NCI-H146 (cell line): Measurements from ENCODE around the gene CNTNAP2.

Source experiments
- DNase-seq: peaks from one replicate; lab custom pipeline; 2025; lab: John Stamatoyannopoulos, UW

The CNTNAP2 gene

DNA sequence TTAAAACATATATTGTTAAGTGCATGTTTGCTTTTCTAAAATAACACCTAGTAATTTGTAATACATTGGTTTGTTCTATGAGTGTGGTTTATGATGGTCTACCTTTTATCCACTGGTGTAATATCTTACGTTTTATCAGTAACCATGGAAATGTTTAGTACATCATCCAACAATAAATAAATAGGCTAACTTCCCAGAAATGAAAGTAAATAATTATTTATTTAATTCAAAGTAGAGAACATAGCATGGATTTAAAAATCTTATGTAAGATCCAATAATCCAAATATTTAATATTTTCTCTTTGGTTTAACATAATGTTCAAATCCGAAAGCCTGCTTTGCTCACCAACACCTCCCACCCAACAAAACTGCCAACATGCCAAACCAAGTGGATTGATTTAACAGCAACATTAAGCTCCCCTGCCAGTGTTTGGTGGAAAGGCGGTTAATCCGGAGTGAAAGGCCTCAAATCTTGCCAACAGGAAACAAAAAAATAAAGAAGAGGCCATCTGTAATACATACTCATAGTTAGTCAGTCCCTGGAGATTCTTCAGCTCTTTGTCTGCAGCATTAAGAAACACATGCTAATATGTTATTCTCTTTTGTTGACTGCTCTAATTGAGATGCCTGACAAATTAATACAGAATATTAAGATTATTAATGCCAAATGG lies 897.8 kb downstream of the CNTNAP2 start:
- no peak for DNase-seq

DNA sequence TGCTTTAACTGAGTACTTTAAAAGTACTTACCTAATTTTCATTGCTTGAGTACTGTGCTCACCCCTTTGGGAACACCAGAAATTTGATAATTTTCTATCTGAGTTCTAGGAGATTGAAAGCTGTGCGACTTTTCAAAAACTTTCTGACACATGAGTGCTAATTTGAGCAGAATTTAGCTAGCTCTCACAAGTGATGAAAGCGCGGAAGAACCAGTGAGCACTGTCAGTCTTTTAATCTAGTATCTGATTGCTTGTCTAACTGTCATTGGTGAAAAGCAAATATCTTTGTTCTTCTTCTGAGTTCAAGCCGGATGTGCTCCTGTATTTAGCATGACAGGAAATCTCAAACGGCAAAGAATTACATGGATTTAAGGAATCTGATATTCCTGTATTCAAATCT lies 899.4 kb downstream of the CNTNAP2 start:
- DNase-seq, result no peak

DNA sequence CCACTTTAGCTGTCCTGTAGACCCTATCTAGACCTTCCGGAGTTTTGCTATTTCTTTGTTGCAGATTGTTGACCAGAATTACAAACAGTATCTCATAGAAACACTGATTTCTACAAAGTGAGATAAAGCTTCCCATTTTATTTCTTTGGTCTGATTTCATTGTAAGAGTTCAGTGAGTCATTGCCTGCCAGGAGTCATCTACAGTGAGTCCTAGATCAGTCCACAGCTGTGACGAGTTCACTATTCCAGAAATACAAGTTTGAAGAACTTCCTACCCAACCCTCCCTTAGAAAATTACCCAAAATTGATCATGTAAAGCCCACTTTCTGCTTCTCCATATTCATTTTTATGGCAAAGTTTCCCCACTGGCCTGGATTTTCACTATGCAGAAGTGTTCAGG lies 905.5 kb downstream of the CNTNAP2 start:
- no peak for DNase-seq

DNA sequence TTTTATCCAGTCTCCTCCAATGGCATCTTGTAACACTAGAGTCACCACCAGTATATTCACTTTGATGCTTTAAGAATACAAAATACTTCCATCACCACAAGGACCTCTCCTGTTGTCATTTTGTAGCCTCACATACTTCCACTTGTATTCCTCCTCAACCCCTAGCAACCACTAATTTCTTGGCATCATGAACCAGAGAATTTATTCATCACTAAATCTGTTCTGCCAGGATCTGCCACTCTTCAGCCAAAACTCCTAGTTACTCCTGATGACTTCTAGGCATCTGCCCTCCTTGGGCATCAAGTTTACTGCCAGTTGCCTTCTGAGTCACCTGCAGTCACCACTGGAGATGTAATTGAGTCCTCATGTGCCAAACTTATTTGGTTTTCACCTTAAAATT lies 906.8 kb downstream of the CNTNAP2 start:
- no peak for DNase-seq

DNA sequence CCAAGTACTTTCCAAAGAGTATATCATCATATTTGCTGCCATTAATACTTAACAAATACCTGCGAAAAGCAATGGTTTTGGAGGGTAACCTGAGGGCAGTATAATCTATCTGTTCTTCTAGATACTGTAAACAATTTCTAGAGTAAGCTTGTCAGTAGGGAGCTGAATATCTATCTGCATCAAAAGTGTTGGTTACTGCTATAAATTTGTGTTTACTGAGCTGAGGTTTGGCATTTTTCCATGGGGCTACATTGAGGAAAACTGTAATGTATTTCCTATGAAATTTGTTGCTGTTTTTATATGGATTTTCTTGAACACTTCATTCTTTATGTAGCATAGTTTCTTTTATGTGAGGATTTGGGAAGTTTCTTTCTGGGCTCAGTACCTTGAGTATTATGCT lies 913.4 kb downstream of the CNTNAP2 start:
- DNase-seq, result no peak

DNA sequence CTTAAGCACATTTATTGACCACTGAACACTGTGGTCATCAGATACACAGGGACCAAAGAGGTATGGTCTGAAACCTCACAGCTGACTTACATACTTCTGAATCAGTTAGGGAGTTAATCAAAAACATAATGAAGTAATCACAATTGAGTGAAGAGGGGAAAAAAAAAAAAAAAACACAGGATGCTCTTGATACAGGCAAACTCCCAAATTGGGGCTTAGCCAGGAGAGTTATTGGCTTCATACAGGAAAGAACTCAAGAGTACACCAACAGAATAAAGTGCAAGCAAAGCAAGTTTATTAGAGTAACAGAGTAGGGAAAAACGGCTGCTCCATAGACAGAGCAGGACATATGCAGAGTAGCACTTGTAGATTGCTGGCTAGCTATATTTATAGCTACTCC lies 917.0 kb downstream of the CNTNAP2 start:
- DNase-seq, result no peak

DNA sequence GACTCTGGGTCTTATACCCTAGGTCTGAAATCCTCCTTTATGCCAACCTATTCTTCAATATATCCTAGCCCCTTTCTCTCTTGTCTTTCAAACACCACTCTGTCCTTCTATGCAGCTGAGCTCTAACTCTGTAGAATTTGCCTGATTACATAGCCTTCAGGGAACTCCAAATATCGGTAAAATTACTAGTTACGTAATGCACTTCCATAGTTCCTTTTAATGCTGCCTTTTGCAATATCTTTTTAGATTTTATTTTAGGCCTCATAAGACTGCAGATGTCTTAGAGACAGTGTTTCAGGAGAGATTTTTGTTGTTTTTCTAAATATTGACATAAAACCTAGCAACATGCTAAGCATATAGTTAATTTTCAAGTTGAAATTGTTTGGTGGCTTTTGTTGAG lies 924.8 kb downstream of the CNTNAP2 start:
- no peak for DNase-seq

DNA sequence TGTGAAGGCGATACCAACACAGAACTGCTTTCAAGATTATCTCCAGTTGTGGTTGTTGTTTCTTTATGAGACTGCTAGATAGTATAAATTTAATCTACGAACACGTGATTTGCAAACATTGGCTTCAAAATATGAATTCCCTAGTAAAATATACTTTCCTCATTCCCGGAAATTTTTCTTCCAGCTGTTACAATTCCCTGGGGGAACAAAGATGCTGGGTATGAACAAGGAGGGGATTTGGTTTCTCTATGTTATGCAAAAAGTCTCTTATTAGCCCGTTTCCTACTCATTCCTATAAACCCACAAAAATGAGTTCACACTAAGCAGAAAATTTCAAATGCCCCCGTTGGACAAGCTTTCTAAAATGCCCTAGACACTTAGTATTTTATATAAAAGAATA lies 928.3 kb downstream of the CNTNAP2 start:
- no peak for DNase-seq

DNA sequence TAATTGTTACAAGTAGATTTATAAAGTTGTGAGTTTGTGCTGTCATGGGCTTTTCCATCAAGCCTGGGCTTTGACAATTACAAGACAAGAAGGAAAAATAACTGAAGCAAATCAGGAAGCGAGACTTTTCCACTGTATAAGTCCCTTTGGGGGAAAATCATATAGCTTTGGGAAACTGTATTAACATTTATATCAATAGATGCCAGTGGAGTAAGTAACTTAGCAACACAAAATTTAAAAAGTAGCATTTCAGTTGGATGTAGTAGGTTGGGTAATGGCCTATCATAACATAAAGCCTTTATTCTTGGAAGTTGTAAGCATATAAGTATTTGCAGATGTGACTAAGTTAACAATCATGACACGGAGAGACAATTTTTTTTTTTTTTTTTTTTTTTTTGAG lies 931.1 kb downstream of the CNTNAP2 start:
- DNase-seq, result no peak

DNA sequence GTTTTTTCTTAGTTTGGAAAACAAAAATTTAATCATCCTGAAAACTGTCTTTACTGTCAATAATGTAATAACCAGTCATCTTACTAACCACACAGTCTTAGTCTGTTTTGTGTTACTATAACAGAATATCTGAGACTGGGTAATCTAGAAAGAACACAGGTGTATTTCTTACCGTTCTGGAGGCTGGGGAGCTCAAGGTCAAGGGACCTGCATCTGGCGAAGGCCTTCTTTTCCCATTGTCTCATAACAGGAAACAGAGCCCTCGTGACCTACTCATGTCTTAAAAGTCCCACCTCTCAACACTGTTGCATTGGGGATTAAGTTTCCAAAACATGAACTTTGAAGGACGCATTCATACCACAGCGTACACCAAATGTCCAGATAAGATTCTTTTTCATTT lies 932.3 kb downstream of the CNTNAP2 start:
- no peak for DNase-seq

DNA sequence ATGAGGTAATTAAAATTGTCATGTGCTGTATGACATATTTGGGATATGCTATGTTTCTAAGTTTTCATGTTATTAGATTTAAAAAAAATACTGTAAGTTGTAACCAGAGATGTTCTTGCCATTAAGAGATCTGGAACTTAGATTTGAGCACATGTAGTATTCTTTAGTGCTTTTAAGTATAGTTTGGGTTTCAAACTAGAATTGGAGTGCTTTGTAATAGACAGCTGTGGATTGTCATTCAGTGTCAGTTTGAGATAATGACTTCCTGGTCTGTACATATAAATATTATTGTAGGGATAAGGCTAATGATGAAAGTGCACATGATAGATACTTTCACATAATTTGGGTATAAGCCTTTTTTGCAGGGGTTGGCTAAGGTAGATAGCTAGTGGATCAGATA lies 936.2 kb downstream of the CNTNAP2 start:
- DNase-seq, result no peak

DNA sequence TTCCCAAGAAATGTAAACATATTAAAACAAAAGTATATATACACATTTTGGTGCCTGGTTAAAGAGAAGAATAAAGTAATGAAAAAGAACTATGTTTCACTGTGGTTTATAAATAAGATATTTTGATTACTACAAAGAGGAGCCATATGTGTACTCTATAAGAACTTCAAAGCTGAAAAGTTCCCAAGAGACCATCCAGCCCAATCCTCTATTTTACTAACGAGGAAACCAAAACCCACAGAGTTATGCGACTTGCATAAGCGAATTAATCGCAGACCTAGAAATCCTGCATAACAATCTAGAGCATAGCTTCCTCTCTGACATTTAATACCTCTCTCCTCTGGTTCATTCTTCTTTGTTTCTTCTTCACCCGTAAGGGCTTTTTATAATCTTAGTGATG lies 937.1 kb downstream of the CNTNAP2 start:
- no peak for DNase-seq

DNA sequence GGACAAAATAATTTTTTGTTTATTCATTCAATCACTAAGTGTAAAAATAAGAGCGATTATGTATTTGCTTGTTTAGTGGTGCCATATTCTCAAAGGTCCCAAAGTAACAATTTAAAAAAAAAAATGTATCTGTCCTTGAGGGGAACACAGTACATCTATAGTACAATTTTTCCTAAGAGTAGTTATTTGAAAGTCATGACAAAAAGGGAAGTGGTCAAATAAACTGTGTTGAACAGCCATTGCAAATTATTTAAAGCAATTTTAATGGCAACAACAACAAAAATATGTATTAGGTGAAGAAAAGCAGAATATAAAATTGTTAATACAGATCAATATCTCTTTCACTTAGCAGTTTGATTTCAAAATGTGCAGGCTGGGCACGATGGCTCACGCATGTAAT lies 943.5 kb downstream of the CNTNAP2 start:
- no peak for DNase-seq

DNA sequence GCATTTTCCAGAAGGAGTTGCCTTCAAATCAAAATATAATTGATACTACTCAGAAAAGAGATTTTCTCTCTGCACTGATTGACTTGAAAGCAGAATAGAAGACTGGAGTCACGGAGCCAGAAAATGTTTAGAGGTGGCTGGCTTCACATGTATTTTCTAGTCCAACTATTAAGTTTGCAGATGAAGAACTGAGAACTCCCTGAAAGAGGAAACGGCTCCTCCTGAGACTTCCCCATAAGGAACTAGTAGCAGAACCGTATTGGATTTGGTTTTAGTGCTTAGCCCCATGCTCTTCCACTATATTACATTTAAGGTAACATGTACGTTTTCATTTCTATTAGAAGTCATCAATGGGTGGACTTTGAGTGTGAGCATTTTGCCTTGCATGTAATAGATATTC lies 946.3 kb downstream of the CNTNAP2 start:
- DNase-seq, result no peak

DNA sequence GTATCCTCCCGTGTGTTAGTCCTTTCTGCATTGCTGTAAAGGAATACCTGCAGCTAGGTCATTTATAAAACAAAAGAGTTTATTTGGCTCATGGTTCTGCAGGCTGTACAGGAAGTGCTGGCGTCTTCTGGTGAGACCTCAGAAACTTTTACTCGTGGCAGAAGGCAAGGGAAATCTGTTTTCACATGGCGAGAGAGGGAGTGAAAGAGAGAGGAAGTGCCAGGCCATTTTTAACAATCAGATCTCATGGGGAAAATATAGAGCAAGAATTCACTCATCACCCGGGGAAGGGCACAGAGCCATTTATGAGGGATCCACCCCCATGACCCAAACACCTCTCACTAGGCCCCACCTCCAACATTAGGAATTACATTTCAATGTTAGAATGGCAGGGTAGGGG lies 952.2 kb downstream of the CNTNAP2 start:
- no peak for DNase-seq

DNA sequence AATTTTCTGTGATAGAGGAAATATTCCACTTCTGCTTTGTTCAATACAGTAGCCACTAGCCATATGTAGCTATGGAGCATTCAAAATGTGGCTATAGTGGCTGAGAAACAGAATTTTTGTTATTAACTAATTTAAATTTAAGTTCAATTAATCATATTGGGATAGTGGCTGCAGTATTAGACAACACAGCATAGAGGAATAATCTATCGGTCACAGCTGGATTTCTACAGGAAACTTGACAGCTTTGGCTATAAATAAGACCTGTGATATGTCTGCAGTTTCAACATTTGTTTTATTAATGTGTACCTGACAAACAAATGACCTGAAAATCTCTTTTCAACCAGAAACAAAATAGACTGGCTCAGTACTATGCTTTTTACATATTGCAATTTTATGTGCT lies 953.2 kb downstream of the CNTNAP2 start:
- no peak for DNase-seq

DNA sequence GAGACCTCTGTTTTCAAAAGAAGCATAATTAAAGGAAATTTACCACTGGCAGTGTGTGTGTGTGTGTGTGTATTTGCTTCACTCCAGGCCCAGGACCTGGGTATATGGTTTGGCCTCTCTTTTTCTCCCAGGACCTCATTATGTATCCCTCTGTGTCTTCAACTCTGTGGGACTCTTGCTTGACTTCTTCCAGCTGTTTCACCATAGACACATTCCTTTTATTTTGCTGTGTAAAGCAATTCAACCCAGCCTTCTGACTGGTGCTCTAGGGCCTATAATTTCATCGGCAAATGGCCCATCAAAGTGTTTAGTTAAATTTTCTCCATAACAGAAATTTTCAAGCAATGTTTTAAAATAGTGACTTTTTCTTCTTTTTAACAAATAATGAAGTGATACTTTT lies 954.3 kb downstream of the CNTNAP2 start:
- DNase-seq, result no peak

DNA sequence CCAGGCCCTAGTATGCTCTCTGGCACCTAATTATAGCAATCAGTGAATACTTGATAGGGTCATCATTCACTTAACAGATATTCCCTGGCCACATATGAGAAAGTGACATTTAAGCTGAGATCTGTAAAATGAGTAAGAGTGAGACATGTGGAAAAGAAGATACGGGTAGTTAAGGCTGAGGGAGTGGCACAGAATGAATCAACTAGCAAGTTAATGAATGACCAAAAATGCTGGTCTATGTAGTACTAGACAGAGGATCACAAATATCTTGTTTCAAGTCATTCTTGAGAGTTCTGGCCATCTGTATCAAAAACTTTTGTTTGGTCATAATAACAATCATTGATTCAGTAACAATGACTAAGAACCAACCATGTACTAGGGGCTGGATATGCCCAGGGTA lies 954.9 kb downstream of the CNTNAP2 start:
- no peak for DNase-seq

DNA sequence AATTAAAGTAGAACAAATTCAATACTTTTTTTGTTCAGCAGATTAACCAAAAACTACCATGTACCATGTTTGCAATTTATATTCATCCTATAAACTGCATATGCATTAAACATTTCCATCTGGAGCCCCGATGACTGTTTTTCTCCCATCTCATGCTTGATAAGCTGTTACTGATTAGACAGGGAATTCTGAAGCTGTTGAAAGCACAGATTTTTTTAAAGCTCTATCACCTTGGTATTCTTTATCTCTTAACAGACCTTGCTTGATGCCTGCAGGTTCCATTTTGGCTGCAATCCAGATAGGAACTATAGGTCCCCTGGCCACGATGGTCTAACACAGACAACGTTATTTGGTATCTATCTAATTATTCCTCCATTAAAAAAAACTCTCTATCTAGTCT lies 961.7 kb downstream of the CNTNAP2 start:
- DNase-seq, result no peak

DNA sequence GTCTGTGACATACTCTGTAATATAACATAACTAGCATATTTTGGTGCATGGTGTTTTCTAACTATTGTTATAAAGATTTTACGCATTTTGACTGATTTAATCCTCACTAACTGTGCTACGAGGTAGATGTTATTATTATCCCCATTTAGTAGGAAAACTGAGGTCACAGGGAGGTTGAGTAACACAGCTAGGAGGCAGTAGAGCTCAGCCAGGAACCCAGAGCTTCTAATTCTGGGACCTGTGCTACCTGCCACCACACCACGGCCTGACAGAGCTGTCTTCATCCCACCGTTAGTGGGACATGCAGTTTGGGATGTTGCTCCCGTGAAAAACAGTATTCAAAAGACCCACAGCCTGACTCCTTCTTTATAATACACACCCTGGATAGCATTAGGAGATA lies 962.5 kb downstream of the CNTNAP2 start:
- no peak for DNase-seq

DNA sequence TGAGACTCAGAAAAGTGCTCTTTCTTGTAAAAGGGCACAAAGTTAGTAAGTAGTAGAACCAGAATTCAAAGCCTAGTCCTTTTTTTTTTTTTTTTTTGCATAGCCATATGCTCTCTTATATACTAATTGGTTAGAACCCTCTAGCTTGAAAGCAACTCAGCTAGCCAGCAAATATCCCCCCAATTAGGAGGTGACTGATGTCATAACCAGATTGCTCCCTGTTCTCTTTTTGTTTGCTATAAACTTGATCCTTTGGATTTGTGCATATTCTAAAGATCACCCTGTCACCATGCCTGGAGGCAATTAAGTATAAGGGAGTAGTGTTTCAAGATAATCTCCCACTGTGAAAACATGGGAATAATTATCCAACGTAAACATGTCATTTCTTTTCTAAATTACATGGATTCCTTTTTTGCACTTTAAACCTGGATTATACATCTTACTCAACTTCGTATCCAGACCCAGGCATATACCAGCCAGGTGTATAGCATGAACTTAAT lies 963.4 kb downstream of the CNTNAP2 start:
- peak; percentile 98 for DNase-seq

DNA sequence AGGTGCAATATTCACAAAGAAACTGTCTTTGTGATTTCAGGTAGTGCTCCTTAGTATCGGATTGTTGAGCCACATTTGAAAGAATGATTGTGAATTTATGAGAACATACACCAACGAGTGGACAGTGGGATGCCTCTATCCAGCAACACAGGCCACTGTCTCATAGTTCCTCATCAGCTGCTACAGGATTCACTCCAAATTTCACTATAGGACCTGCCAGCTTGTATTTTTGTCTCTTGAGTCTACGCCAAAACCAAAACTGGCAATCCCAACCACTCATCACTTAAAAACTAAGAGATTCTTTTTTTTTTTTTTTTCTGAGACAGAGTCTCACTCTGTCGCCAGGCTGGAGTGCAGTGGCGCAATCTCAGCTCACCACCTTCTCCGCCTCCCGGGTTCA lies 964.5 kb downstream of the CNTNAP2 start:
- DNase-seq, result no peak

DNA sequence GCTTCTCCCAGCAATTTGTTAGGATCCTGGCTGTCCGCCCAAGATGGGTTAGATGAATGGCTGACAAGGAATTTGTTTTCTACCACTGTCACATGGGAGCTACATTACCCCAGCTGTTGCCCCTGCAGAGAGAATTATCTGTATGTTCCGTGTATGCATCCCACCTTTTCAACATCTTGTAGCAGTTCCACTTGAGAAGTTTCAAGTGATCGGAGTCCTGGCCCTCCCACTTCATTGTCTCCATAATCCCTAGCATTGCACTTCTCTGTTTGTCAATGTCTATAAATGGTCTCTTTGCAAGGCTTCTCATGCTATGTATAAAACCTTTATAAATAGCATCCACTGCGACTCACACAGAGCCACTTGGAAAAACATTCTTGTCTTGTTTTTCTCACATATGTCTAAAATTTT lies 972.5 kb downstream of the CNTNAP2 start:
- no peak for DNase-seq

DNA sequence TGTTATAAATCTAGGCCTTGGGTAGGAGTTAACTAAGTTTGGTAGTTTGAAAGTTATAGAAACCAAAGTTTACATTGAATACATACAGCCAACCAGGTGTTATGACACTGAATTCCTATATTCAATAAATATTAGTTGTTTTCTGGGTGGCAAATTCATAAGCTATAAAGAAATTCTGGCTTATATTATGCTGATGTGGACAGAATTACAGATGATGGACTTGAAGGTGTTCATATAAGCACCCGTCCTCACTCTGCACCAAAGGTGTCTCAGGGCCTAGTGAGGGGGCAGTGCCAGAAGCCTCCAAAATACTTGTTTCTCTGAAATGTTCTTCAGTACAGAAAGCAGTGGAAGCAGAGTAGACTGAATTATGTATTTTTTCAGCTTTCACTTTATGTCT lies 973.0 kb downstream of the CNTNAP2 start:
- DNase-seq, result no peak

DNA sequence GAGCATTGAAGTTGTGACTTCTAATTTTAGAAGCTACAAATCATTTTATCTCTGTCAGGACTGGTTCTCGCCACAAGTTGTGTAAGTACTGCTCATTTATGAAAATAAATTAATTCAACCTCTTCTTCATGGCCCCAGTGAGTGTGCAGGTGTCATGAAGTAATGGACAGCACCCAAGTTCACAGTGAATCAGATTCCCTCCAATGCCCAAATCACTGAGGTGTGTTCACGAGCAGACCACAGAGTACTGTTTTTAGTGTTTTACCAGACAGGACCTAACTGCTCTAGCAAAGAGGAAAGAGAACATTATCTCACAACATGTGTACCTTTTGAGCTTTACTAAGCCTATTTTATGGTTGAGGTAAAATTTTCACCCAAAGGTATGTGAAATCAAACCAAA lies 980.0 kb downstream of the CNTNAP2 start:
- DNase-seq, result no peak
